PFSK-1 (cell line): Measurements from ENCODE around the gene HIGD1A.

ENCODE experiments used
- FOXP2 ChIP-seq: optimal IDR thresholded peaks from 2 replicates; pipeline ENCODE3; 2011; ENCODE audit warnings: borderline replicate concordance, control low read depth, inconsistent platforms; ENCODE audit not compliant: insufficient read depth; ENCODE audit errors: extremely low read length, extremely low read depth
- POLR2AphosphoS5 ChIP-seq: IDR thresholded peaks from 2 replicates; pipeline ENCODE4 v1.6.1; 2012; ENCODE audit warnings: low read depth, mild to moderate bottlenecking, control low read depth, low read length, moderate library complexity
- REST ChIP-seq, 2 experiments: IDR thresholded peaks; 2 replicates each; pipeline versions ENCODE4 v1.6.1 to v1.8.0; 2011 to 2012; ENCODE audit warnings: low read depth in 2 of 2, low read length in 2 of 2, control low read depth in 1 of 2, inconsistent platforms in 1 of 2, mild to moderate bottlenecking in 1 of 2, moderate library complexity in 1 of 2; ENCODE audit not compliant: insufficient read depth in 1 of 2
- SIN3A ChIP-seq: IDR thresholded peaks from 2 replicates; pipeline ENCODE4 v1.6.1; 2012; ENCODE audit warnings: mild to moderate bottlenecking, low read length, moderate library complexity, borderline replicate concordance; ENCODE audit not compliant: insufficient read depth

- TF ChIP-seq SIN3A: no peak
- TF ChIP-seq POLR2AphosphoS5: no peak
- no peak for TF ChIP-seq REST (IDR thresholded peaks at IDR 0.05; ENCODE audit: insufficient read depth in 1 of 2, low read depth in 2 of 2, low read length in 2 of 2)
- TF ChIP-seq FOXP2: no peak
Observed at GRCh38 chr3:42755681-42756578, 48.4 kb downstream of the HIGD1A start.
